OCI-LY3 (cell line): ENCODE data around the gene ARHGEF26.

Experiments
- CTCF ChIP-seq: fragments of 200-600, 300-600 bp; sonication (generic); IDR thresholded peaks from 2 replicates; pipeline ENCODE4 v1.5.1; 2014; ENCODE audit warnings: antibody characterized with exemption, low read length, low read depth
- EZH2phosphoT487 ChIP-seq: fragments of 200-600 bp; shearing (Covaris generic); IDR thresholded peaks from 2 replicates; pipeline ENCODE4 v1.6.1; 2018; ENCODE audit warnings: antibody characterized with exemption, mixed run types, low read depth

DNA sequence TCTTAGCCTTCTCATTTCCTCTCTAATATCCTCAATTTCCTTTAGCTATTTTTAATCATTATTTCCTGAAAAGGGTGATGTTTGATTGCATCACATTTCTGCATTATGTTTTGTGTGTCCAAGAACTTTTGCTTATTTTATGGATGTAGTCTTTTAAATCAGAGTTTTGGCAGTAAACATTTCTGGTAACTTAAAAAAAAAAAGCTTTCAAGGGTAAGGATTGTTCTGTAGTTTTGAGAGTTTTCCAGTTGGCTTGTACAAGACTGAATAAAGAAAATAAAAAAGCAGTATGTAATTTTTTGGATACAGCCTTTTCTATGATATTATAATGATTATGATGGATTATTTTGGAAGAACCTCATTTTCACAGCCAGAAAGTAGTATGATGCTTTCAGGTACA, 103.7 kb downstream of the ARHGEF26 start:
- TF ChIP-seq CTCF (no peak), EZH2phosphoT487 (no peak)
